Astrocyte (in vitro differentiated cells and primary cell): ENCODE data around the gene ATG4D. TPM values are rescaled to one million over a fixed set of nuclear protein-coding genes. Genes with fewer than 3 reads are reported as not detected.
"Not testable (repeated sequence)": the region's sequence is repeated elsewhere in the genome, so short reads cannot be mapped to it uniquely, and the experiment has no call there.

Experiments used
- DNase-seq: peaks from one replicate; pipeline ENCODE4 v3.0.0-alpha.2; 2010; ENCODE audit warnings: low read depth
- FAIRE-seq: peaks from 2 replicates; lab custom pipeline; 2011; peaks lifted over from hg19 to GRCh38; lab: Jason Lieb, UNC
- H2AFZ ChIP-seq: 2 replicates; pipeline ENCODE4 v1.6.0; 2012; ENCODE audit warnings: low read depth, low read length, inconsistent platforms
- H3K27ac ChIP-seq: 2 replicates; pipeline ENCODE4 v1.5.1; 2011; ENCODE audit warnings: low read depth, low read length, inconsistent platforms
- H3K27me3 ChIP-seq: 2 replicates; pipeline ENCODE4 v1.6.0; 2011; ENCODE audit warnings: low read length, inconsistent platforms; ENCODE audit not compliant: insufficient read depth
- H3K36me3 ChIP-seq: 2 replicates; pipeline ENCODE4 v1.5.1; 2011; ENCODE audit warnings: low read length, inconsistent platforms; ENCODE audit not compliant: insufficient read depth
- H3K4me1 ChIP-seq: 2 replicates; pipeline ENCODE4 v1.5.1; 2011; ENCODE audit warnings: low read length, inconsistent platforms; ENCODE audit not compliant: insufficient read depth
- H3K4me2 ChIP-seq: 2 replicates; pipeline ENCODE4 v1.6.0; 2012; ENCODE audit warnings: low read length, inconsistent platforms
- H3K4me3 ChIP-seq: 2 replicates; pipeline ENCODE4 v1.5.1; 2011; ENCODE audit warnings: low read depth, mild to moderate bottlenecking, low read length, inconsistent platforms; ENCODE audit not compliant: insufficient read depth
- H3K79me2 ChIP-seq: 2 replicates; pipeline ENCODE4 v1.6.0; 2012; ENCODE audit warnings: mild to moderate bottlenecking, low read length, inconsistent platforms; ENCODE audit not compliant: insufficient read depth
- H3K9ac ChIP-seq: 2 replicates; pipeline ENCODE4 v1.6.0; 2012; ENCODE audit warnings: mild to moderate bottlenecking, low read length, inconsistent platforms
- H3K9me3 ChIP-seq: 2 replicates; pipeline ENCODE4 v1.5.1; 2012; ENCODE audit warnings: low read depth, mild to moderate bottlenecking, low read length, inconsistent platforms; ENCODE audit not compliant: insufficient read depth
- H4K20me1 ChIP-seq: 2 replicates; pipeline ENCODE4 v1.6.0; 2012; ENCODE audit warnings: low read length, inconsistent platforms; ENCODE audit not compliant: insufficient read depth
- H3K27ac Mint-ChIP-seq: one replicate; pipeline ENCODE4 v1.8.0; 2021; ENCODE audit warnings: mild to moderate bottlenecking, mixed read lengths; ENCODE audit not compliant: unreplicated experiment
- H3K27me3 Mint-ChIP-seq: one replicate; pipeline ENCODE4 v1.8.0; 2021; ENCODE audit warnings: low read depth, mixed read lengths; ENCODE audit not compliant: unreplicated experiment
- H3K36me3 Mint-ChIP-seq: one replicate; pipeline ENCODE4 v1.8.0; 2021; ENCODE audit warnings: low read depth, mixed read lengths; ENCODE audit not compliant: unreplicated experiment
- H3K4me1 Mint-ChIP-seq: one replicate; pipeline ENCODE4 v1.8.0; 2021; ENCODE audit warnings: low read depth, mixed read lengths; ENCODE audit not compliant: unreplicated experiment
- H3K4me3 Mint-ChIP-seq: one replicate; pipeline ENCODE4 v1.8.0; 2021; ENCODE audit warnings: mild to moderate bottlenecking, moderate library complexity, mixed read lengths; ENCODE audit not compliant: unreplicated experiment
- H3K9me3 Mint-ChIP-seq: one replicate; pipeline ENCODE4 v1.8.0; 2021; ENCODE audit warnings: mild to moderate bottlenecking, mixed read lengths; ENCODE audit not compliant: unreplicated experiment
- CTCF ChIP-seq: IDR thresholded peaks from 2 replicates; pipeline ENCODE4 v1.5.1; 2011; ENCODE audit warnings: low read depth, mild to moderate bottlenecking, inconsistent platforms, low read length, moderate library complexity; ENCODE audit not compliant: insufficient read depth
- EZH2 ChIP-seq: IDR thresholded peaks from 2 replicates; pipeline ENCODE4 v1.6.1; 2012; ENCODE audit warnings: mild to moderate bottlenecking, low read length, inconsistent platforms; ENCODE audit not compliant: insufficient read depth
- total RNA-seq: library from RNA; stranded (reverse); gene quantifications from 2 replicates; pipeline ENCODE4 v1.2.1, GENCODE V29; 2021

ATG4D gene
- total RNA-seq, 1 donor from 2014 or later = 23.5 TPM

- Histone ChIP-seq H3K79me2 (peaks cover 17% of the 10 kb centered on the region), H3K27me3 (no peaks in the 10 kb centered on the region), H3K9me3 (no peaks in the 10 kb centered on the region), H2AFZ (no peak overlapping the region), H3K4me3 (no peak overlapping the region), H4K20me1 (peaks cover 27% of the 10 kb centered on the region), H3K4me2 (no peak overlapping the region), H3K27ac (no peak overlapping the region), H3K36me3 (peaks cover 8% of the 10 kb centered on the region), H3K4me1 (no peaks in the 10 kb centered on the region), H3K9ac (no peak overlapping the region)
- no peak for FAIRE-seq
- no peaks in the 10 kb centered on the region for H3K9me3 Mint-ChIP-seq
- no peak for DNase-seq
- H3K27ac Mint-ChIP-seq = no peak overlapping the region
- H3K36me3 Mint-ChIP-seq = peaks cover 19% of the 10 kb centered on the region
- no peaks in the 10 kb centered on the region for H3K4me1 Mint-ChIP-seq
- TF ChIP-seq EZH2 = no peak
- no peak for TF ChIP-seq CTCF
- H3K4me3 Mint-ChIP-seq = no peak overlapping the region
- H3K27me3 Mint-ChIP-seq = no peaks in the 10 kb centered on the region
Observed at GRCh38 chr19:10550336-10550735, 6.6 kb downstream of the ATG4D start.

GRCh38 chr19:10551006-10551405, 7.3 kb downstream of the ATG4D start:
- not testable (repeated sequence) for H3K27me3 ChIP-seq, H3K9ac ChIP-seq, FAIRE-seq, H3K27ac ChIP-seq, H3K4me3 ChIP-seq, H3K4me2 ChIP-seq, H3K4me1 ChIP-seq, H3K9me3 ChIP-seq, H3K4me1 Mint-ChIP-seq, H3K27ac Mint-ChIP-seq, H3K4me3 Mint-ChIP-seq, H3K9me3 Mint-ChIP-seq, H2AFZ ChIP-seq, H3K27me3 Mint-ChIP-seq, DNase-seq
- peaks cover 19% of the 10 kb centered on the region for H3K36me3 Mint-ChIP-seq
- peaks cover 11% of the 10 kb centered on the region for H3K36me3 ChIP-seq
- peaks cover 12% of the 10 kb centered on the region for H3K79me2 ChIP-seq
- H4K20me1 ChIP-seq = peaks cover 30% of the 10 kb centered on the region

GRCh38 chr19:10551698-10552301, 8.1 kb downstream of the ATG4D start:
- TF ChIP-seq EZH2 = no peak
- TF ChIP-seq CTCF = no peak
- Mint-ChIP-seq H3K4me1 (no peaks in the 10 kb centered on the region), H3K27me3 (no peaks in the 10 kb centered on the region), H3K27ac (no peak overlapping the region), H3K36me3 (peaks cover 19% of the 10 kb centered on the region), H3K9me3 (no peaks in the 10 kb centered on the region), H3K4me3 (no peak overlapping the region)
- H3K4me3 ChIP-seq = no peak overlapping the region
- FAIRE-seq (no peak), DNase-seq (no peak)
- H2AFZ ChIP-seq = no peak overlapping the region
- H3K4me1 ChIP-seq = no peaks in the 10 kb centered on the region
- H4K20me1 ChIP-seq = peaks cover 31% of the 10 kb centered on the region
- peaks cover 11% of the 10 kb centered on the region for H3K36me3 ChIP-seq
- no peak overlapping the region for H3K4me2 ChIP-seq
- peaks cover 7% of the 10 kb centered on the region for H3K79me2 ChIP-seq
- no peak overlapping the region for H3K27ac ChIP-seq
- H3K27me3 ChIP-seq = no peaks in the 10 kb centered on the region
- no peak overlapping the region for H3K9ac ChIP-seq
- no peaks in the 10 kb centered on the region for H3K9me3 ChIP-seq
